Neural cell (in vitro differentiated cells): ENCODE results near the gene KRT83. TPM values are rescaled to one million over a fixed set of nuclear protein-coding genes. Genes with fewer than 3 reads are reported as not detected.

ENCODE experiments used
- H2AFZ ChIP-seq: fragments of 200-600, 300-800 bp; sonication (generic), shearing (Covaris generic); 2 replicates; pipeline ENCODE4 v1.6.0; 2014; ENCODE audit warnings: low read depth, mild to moderate bottlenecking, antibody characterized with exemption, low read length, moderate library complexity
- H3F3A ChIP-seq: fragments of 200-600 bp; shearing (Covaris generic); 2 replicates; pipeline ENCODE4 v1.6.1; 2016; ENCODE audit warnings: mild to moderate bottlenecking, moderate library complexity, mixed read lengths, antibody characterized with exemption, low read length; ENCODE audit not compliant: insufficient read depth, poor library complexity, severe bottlenecking
- H3K27ac ChIP-seq: fragments of 200-600, 300-800 bp; sonication (generic), shearing (Covaris generic); 2 replicates; pipeline ENCODE4 v1.5.1; 2014; ENCODE audit warnings: mild to moderate bottlenecking, low read length, moderate library complexity
- H3K27me3 ChIP-seq: fragments of 300-800, 200-600 bp; sonication (generic), shearing (Covaris generic); 2 replicates; pipeline ENCODE4 v1.6.0; 2014; ENCODE audit warnings: mild to moderate bottlenecking, low read depth, low read length, moderate library complexity; ENCODE audit not compliant: insufficient read depth
- H3K36me3 ChIP-seq: fragments of 300-800, 200-600 bp; sonication (generic), shearing (Covaris generic); 2 replicates; pipeline ENCODE4 v1.5.1; 2014; ENCODE audit warnings: mild to moderate bottlenecking, antibody characterized with exemption, low read length, moderate library complexity; ENCODE audit not compliant: insufficient read depth
- H3K4me2 ChIP-seq: fragments of 300-800, 200-600 bp; sonication (generic), shearing (Covaris generic); 2 replicates; pipeline ENCODE4 v1.6.0; 2014; ENCODE audit warnings: mild to moderate bottlenecking, low read length
- H3K4me3 ChIP-seq: fragments of 300-800, 200-600 bp; sonication (generic), shearing (Covaris generic); 2 replicates; pipeline ENCODE4 v1.5.1; 2014; ENCODE audit warnings: mild to moderate bottlenecking, low read length, moderate library complexity
- H3K79me2 ChIP-seq: fragments of 200-600 bp; shearing (Covaris generic); replicated peaks from 2 replicates; pipeline ENCODE4 v1.6.0; 2014; ENCODE audit warnings: mild to moderate bottlenecking, low read length, moderate library complexity; ENCODE audit not compliant: insufficient read depth
- H3K9ac ChIP-seq: fragments of 300-800, 200-600 bp; sonication (generic), shearing (Covaris generic); 2 replicates; pipeline ENCODE4 v1.6.1; 2016; ENCODE audit warnings: mild to moderate bottlenecking, low read length, mixed read lengths
- H3K9me2 ChIP-seq: fragments of 200-600 bp; shearing (Covaris generic); 2 replicates; pipeline ENCODE4 v1.6.1; 2016; ENCODE audit warnings: mild to moderate bottlenecking, low read length, mixed read lengths; ENCODE audit not compliant: insufficient read depth
- H3K9me3 ChIP-seq: fragments of 200-600, 300-800 bp; sonication (generic), shearing (Covaris generic); 2 replicates; pipeline ENCODE4 v1.6.1; 2016; ENCODE audit warnings: mild to moderate bottlenecking, mixed run types, low read length, moderate library complexity, mixed read lengths
- H4K20me1 ChIP-seq: fragments of 200-600 bp; shearing (Covaris generic); 2 replicates; pipeline ENCODE4 v1.6.1; 2016; ENCODE audit warnings: mild to moderate bottlenecking, mixed run types; ENCODE audit not compliant: insufficient read depth
- EP300 ChIP-seq: fragments of 450-650 bp; conservative IDR thresholded peaks from 2 replicates; pipeline ENCODE4 v1.6.1; 2014; ENCODE audit warnings: antibody characterized with exemption, mild to moderate bottlenecking, moderate library complexity; ENCODE audit not compliant: poor library complexity, severe bottlenecking
- EZH2 ChIP-seq: fragments of 200-600, 300-800 bp; shearing (Covaris generic), sonication (generic); IDR thresholded peaks from 2 replicates; pipeline ENCODE4 v1.6.1; 2014; ENCODE audit warnings: antibody characterized with exemption, low read length, borderline replicate concordance, mild to moderate bottlenecking; ENCODE audit not compliant: insufficient read depth, poor library complexity, severe bottlenecking
- MXI1 ChIP-seq: fragments of 450-650 bp; conservative IDR thresholded peaks from 2 replicates; pipeline ENCODE4 v1.6.1; 2014; ENCODE audit warnings: antibody characterized with exemption, mild to moderate bottlenecking; ENCODE audit not compliant: poor library complexity, severe bottlenecking
- POLR2AphosphoS5 ChIP-seq: IDR thresholded peaks from 2 replicates; pipeline ENCODE4 v1.6.1; 2012
- RAD21 ChIP-seq: fragments of 450-650 bp; conservative IDR thresholded peaks from 2 replicates; pipeline ENCODE4 v1.6.1; 2014; ENCODE audit warnings: antibody characterized with exemption, mild to moderate bottlenecking, moderate library complexity
- SMC3 ChIP-seq: fragments of 450-650 bp; conservative IDR thresholded peaks from 2 replicates; pipeline ENCODE4 v1.6.1; 2014; ENCODE audit warnings: antibody characterized with exemption, mild to moderate bottlenecking, moderate library complexity; ENCODE audit not compliant: poor library complexity
- TAF1 ChIP-seq: IDR thresholded peaks from 2 replicates; pipeline ENCODE4 v1.6.1; 2012; ENCODE audit warnings: low read depth
- polyA plus RNA-seq: library from polyadenylated mRNA; depleted of rRNA; stranded (reverse); fragments of >200 nt; gene quantifications from 2 replicates; pipeline ENCODE4 v1.2.3, GENCODE V29; 2014
- TF ChIP-seq, protein P1 (sequence below): IDR thresholded peaks from 2 replicates; pipeline ENCODE4 v1.6.1; 2012; ENCODE audit warnings: borderline replicate concordance
- TF ChIP-seq, protein P2 (sequence below): fragments of 450-650 bp; IDR thresholded peaks from 2 replicates; pipeline ENCODE4 v1.5.1; 2014; ENCODE audit warnings: antibody characterized with exemption, mild to moderate bottlenecking, moderate library complexity; ENCODE audit not compliant: poor library complexity, severe bottlenecking

The KRT83 gene
- polyA plus RNA-seq, 1 donor from 2014 or later: not detected

DNA sequence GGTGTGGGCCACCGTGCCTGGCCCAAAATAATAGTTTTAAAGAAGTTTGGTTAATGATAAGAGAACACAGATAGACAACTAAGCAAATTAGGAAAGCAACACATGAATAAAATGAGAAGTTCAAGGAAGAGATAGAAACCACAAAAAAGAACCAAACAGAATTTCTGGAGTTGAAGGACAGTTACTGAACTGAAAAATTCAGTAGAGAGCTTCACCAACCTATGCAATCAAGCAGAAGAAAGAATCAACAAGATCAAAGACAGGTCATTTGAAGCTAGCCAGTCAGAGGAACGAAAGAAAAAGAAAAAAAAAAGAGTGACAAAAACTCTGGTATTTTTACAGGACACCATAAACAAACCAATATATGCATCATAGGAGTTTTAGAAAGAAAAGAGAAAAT, 15.4 kb upstream of the KRT83 start (continued):
- TF ChIP-seq EP300: no peak

DNA sequence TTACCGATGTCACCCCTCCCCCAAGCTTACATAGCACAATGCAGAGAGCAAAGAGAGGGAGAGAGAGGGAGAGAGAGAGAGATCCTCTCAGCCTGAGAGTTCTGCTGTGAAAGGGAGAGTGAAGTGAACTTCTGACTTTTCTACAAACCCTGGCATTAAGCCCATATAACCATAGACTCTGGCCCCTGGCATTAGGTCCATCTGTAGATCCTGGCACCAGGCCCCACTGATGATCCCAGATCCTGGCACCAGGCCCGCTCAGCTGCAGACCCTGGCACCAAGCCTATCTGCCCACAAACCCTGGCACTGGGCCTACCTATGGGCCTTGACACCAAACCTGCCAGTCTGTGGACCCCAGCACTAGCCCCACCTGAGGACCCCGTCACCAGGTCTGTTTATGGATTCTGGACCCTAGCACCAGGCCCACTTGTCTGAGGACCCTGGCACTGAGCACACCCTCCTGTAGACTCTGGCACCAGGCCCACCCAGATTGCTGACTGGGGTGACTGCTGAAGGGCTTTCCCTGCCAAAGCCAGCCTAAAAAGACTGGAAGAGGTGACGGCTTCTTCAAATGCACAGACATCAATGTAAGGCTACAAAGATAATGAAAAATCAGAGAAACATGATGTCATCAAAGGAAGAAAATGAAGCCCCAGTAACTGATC, 14.5 kb upstream of the KRT83 start:
- no peak overlapping the region for H3K27ac ChIP-seq
- H3K79me2 ChIP-seq: no peaks in the 10 kb centered on the region
- TF ChIP-seq POLR2AphosphoS5 (no peak), EP300 (no peak), MXI1 (no peak), RAD21 (no peak), EZH2 (no peak), TAF1 (no peak), SMC3 (no peak)
- TF ChIP-seq, protein P1, sequence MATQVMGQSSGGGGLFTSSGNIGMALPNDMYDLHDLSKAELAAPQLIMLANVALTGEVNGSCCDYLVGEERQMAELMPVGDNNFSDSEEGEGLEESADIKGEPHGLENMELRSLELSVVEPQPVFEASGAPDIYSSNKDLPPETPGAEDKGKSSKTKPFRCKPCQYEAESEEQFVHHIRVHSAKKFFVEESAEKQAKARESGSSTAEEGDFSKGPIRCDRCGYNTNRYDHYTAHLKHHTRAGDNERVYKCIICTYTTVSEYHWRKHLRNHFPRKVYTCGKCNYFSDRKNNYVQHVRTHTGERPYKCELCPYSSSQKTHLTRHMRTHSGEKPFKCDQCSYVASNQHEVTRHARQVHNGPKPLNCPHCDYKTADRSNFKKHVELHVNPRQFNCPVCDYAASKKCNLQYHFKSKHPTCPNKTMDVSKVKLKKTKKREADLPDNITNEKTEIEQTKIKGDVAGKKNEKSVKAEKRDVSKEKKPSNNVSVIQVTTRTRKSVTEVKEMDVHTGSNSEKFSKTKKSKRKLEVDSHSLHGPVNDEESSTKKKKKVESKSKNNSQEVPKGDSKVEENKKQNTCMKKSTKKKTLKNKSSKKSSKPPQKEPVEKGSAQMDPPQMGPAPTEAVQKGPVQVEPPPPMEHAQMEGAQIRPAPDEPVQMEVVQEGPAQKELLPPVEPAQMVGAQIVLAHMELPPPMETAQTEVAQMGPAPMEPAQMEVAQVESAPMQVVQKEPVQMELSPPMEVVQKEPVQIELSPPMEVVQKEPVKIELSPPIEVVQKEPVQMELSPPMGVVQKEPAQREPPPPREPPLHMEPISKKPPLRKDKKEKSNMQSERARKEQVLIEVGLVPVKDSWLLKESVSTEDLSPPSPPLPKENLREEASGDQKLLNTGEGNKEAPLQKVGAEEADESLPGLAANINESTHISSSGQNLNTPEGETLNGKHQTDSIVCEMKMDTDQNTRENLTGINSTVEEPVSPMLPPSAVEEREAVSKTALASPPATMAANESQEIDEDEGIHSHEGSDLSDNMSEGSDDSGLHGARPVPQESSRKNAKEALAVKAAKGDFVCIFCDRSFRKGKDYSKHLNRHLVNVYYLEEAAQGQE: no peak
- TF ChIP-seq, protein P2, sequence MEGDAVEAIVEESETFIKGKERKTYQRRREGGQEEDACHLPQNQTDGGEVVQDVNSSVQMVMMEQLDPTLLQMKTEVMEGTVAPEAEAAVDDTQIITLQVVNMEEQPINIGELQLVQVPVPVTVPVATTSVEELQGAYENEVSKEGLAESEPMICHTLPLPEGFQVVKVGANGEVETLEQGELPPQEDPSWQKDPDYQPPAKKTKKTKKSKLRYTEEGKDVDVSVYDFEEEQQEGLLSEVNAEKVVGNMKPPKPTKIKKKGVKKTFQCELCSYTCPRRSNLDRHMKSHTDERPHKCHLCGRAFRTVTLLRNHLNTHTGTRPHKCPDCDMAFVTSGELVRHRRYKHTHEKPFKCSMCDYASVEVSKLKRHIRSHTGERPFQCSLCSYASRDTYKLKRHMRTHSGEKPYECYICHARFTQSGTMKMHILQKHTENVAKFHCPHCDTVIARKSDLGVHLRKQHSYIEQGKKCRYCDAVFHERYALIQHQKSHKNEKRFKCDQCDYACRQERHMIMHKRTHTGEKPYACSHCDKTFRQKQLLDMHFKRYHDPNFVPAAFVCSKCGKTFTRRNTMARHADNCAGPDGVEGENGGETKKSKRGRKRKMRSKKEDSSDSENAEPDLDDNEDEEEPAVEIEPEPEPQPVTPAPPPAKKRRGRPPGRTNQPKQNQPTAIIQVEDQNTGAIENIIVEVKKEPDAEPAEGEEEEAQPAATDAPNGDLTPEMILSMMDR: no peak
- no peak overlapping the region for H3K4me2 ChIP-seq
- no peaks in the 10 kb centered on the region for H3K9me2 ChIP-seq
- no peaks in the 10 kb centered on the region for H4K20me1 ChIP-seq
- no peaks in the 10 kb centered on the region for H3K27me3 ChIP-seq
- no peaks in the 10 kb centered on the region for H3K36me3 ChIP-seq
- no peaks in the 10 kb centered on the region for H3K9me3 ChIP-seq
- no peak overlapping the region for H2AFZ ChIP-seq
- H3F3A ChIP-seq: no peaks in the 10 kb centered on the region
- H3K9ac ChIP-seq: no peak overlapping the region
- H3K4me3 ChIP-seq: no peak overlapping the region

DNA sequence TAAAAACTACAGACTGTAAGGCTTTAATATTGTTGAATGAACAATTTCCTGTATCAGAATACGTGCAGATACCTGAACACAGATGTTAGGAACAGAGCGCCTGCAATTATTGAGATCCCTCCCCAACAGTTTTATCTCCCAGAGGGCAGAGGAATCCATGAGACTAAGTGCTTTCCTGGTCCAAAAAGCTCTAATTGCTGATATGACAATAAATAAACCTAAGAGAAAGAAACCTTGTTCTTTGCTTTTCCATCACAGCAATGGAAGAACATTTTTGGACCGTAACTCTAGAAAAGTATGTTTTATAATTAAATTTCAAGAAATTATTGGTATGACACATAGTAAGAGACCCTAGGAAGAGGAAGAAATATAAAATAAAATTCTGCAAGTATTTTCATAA, 13.0 kb upstream of the KRT83 start:
- H3K79me2 ChIP-seq: no peaks in the 10 kb centered on the region
- no peaks in the 10 kb centered on the region for H3K36me3 ChIP-seq
- no peaks in the 10 kb centered on the region for H3K9me3 ChIP-seq
- H3K27ac ChIP-seq: no peak overlapping the region
- H2AFZ ChIP-seq: no peak overlapping the region
- H3K27me3 ChIP-seq: no peaks in the 10 kb centered on the region
- H3K9ac ChIP-seq: no peak overlapping the region
- TF ChIP-seq SMC3: no peak
- TF ChIP-seq POLR2AphosphoS5: no peak
- no peak for TF ChIP-seq EP300
- TF ChIP-seq MXI1: no peak
- TF ChIP-seq TAF1: no peak
- TF ChIP-seq, protein P2: no peak
- no peak for TF ChIP-seq EZH2
- no peak for TF ChIP-seq RAD21
- TF ChIP-seq, protein P1: no peak
- H3K9me2 ChIP-seq: no peaks in the 10 kb centered on the region
- no peak overlapping the region for H3K4me2 ChIP-seq
- H3F3A ChIP-seq: no peaks in the 10 kb centered on the region
- H3K4me3 ChIP-seq: no peak overlapping the region
- no peaks in the 10 kb centered on the region for H4K20me1 ChIP-seq
